Adrenal gland (tissue), 5 donors: ENCODE results near the gene SPAST.
"Not testable (repeated sequence)": the region's sequence is repeated elsewhere in the genome, so short reads cannot be mapped to it uniquely, and the experiment has no call there.

Experiments used
- POLR2A ChIP-seq, 2 donors: fragments of 450-650 bp; IDR thresholded peaks; one replicate each; pipeline ENCODE4 v1.6.1; 2017; ENCODE audit warnings: antibody characterized with exemption in 2 of 2, mild to moderate bottlenecking in 2 of 2, moderate library complexity in 1 of 2
- TF ChIP-seq, protein P1 (sequence below), 6 experiments: fragments of 450-650 bp in 4 of 6; fragments of 200-600 bp in 2 of 6; sonication (generic) in 1 of 6; IDR thresholded peaks; 1 replicate in 5 of 6; 2 replicates in 1 of 6; pipeline versions ENCODE4 v1.5.1 to v1.8.0; 2016 to 2021; ENCODE audit warnings: antibody characterized with exemption in 6 of 6, mild to moderate bottlenecking in 2 of 6, moderate library complexity in 1 of 6
- donor health status: DM: no; HTN: no; CAD: no.

DNA sequence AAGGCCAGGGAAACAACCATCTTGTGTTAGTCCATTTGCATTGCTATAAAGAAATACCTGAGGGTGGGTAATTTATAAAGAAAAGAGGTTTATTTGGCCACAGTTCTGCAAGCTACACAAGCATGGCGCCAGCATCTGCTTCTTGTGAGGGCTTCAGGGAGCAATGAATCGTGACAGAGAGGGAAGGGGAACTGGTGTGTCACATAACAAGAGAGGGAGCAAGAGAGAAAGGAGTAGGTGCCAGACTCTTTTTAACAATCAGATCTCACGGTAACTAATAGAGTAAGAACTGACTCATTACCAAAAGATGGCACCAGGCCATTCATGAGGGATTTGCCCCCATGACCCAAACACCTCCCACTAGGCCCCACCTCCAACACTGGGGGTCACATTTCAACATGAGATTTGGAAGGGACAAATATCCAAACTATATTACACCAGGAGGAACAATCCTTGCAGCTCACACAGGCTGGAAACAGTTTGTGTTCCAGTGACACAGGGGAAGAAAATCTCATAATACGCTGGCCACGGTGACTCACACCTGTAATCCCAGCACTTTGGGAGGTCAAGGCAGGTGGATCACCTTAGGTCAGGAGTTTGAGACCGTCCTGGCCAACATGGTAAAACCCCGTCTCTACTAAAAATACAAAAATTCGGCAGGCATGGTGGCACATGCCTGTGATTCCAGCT is 29.0 kb upstream of the SPAST start:
- TF ChIP-seq, protein P1, sequence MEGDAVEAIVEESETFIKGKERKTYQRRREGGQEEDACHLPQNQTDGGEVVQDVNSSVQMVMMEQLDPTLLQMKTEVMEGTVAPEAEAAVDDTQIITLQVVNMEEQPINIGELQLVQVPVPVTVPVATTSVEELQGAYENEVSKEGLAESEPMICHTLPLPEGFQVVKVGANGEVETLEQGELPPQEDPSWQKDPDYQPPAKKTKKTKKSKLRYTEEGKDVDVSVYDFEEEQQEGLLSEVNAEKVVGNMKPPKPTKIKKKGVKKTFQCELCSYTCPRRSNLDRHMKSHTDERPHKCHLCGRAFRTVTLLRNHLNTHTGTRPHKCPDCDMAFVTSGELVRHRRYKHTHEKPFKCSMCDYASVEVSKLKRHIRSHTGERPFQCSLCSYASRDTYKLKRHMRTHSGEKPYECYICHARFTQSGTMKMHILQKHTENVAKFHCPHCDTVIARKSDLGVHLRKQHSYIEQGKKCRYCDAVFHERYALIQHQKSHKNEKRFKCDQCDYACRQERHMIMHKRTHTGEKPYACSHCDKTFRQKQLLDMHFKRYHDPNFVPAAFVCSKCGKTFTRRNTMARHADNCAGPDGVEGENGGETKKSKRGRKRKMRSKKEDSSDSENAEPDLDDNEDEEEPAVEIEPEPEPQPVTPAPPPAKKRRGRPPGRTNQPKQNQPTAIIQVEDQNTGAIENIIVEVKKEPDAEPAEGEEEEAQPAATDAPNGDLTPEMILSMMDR (IDR thresholded peaks at IDR 0.05): not testable (repeated sequence)
- TF ChIP-seq POLR2A (IDR thresholded peaks at IDR 0.05): not testable (repeated sequence)
